Astrocyte of the cerebellum (primary cell): ENCODE measurements around the gene RNF19B.
"Not testable (repeated sequence)": the region's sequence is repeated elsewhere in the genome, so short reads cannot be mapped to it uniquely, and the experiment has no call there.

ENCODE experiments used
- DNase-seq: peaks from one replicate; pipeline ENCODE4 v3.0.0-alpha.2; 2011; ENCODE audit warnings: low read depth
- H3K4me3 ChIP-seq: 2 replicates; pipeline ENCODE4 v1.5.1; 2011; ENCODE audit warnings: mild to moderate bottlenecking, low read depth, low read length, moderate library complexity
- in situ Hi-C: cut with HindIII; loops from 2 replicates; pipeline ENCODE4 v1.10.0; 2017; ENCODE audit warnings: low sequenced_read_pairs
- TF ChIP-seq, protein P1 (sequence below): IDR thresholded peaks from 2 replicates; pipeline ENCODE4 v1.5.1; 2012; ENCODE audit warnings: low read length, low read depth, moderate library complexity, mild to moderate bottlenecking; ENCODE audit errors: missing control alignments

RNF19B gene

DNA sequence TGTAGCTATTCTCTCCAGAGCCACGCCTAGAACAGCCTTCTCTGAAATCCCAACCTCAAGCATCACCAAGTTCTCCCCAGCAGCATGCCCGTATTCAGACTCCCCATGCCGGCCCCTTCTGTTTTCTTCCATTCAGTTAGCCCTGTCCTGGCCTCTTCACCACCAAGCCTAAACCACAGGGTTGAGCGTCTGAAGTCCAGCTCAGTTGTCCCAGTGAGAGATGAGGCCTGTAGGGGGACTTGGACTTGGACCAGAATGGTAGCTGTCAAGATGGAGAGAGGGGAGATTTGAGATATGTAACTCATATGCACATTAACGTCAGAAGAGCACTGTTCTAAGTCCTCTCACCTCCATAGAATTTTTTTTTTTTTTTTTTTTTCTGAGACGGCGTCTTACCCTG is 58.0 kb downstream of the RNF19B start:
- H3K4me3 ChIP-seq, result no peak overlapping the region
- no peak for DNase-seq
- in situ Hi-C loops, result no loop called here
- TF ChIP-seq, protein P1, sequence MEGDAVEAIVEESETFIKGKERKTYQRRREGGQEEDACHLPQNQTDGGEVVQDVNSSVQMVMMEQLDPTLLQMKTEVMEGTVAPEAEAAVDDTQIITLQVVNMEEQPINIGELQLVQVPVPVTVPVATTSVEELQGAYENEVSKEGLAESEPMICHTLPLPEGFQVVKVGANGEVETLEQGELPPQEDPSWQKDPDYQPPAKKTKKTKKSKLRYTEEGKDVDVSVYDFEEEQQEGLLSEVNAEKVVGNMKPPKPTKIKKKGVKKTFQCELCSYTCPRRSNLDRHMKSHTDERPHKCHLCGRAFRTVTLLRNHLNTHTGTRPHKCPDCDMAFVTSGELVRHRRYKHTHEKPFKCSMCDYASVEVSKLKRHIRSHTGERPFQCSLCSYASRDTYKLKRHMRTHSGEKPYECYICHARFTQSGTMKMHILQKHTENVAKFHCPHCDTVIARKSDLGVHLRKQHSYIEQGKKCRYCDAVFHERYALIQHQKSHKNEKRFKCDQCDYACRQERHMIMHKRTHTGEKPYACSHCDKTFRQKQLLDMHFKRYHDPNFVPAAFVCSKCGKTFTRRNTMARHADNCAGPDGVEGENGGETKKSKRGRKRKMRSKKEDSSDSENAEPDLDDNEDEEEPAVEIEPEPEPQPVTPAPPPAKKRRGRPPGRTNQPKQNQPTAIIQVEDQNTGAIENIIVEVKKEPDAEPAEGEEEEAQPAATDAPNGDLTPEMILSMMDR, result no peak

DNA sequence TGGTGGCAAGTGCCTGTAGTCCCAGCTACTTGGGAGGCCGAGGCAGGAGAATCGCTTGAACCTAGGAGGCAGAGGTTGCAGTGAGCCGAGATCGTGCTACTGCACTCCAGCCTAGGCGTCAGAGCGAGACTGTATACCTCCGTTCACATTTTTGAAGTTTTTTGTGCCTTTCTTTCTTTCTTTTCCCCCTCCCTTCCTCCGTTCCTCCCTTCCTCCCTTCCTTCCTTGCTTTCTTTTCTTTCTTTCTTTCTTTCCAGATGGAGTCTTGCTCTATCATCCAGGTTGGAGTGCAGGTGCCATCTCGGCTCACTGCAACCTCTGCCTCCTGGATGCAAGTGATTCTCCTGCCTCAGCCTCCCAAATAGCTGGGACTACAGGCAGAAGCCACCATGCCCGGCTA is 59.0 kb downstream of the RNF19B start:
- DNase-seq, in situ Hi-C loops, H3K4me3 ChIP-seq: not testable (repeated sequence)

DNA sequence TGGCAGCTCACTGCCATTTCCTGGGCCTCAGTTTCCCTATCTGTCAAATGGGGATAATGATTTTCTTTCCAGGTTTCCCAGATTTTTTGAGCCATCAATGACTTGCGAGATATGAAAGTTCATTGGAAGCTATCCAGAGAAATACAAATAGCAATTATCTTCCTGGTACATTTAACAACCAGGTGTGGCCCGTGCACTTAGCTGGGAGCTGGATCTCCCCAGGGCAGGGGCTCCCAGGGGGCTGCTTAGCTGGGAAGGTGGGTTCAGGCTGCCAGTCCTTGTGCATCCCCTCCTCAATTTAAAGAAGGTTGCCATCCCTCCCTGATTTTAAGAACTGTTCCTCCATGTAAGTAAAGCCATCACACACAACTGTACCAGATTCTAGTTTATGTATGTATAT is 59.8 kb downstream of the RNF19B start:
- TF ChIP-seq, protein P1, result no peak
- in situ Hi-C loops, result no loop called here
- DNase-seq, result no peak
- no peak overlapping the region for H3K4me3 ChIP-seq

DNA sequence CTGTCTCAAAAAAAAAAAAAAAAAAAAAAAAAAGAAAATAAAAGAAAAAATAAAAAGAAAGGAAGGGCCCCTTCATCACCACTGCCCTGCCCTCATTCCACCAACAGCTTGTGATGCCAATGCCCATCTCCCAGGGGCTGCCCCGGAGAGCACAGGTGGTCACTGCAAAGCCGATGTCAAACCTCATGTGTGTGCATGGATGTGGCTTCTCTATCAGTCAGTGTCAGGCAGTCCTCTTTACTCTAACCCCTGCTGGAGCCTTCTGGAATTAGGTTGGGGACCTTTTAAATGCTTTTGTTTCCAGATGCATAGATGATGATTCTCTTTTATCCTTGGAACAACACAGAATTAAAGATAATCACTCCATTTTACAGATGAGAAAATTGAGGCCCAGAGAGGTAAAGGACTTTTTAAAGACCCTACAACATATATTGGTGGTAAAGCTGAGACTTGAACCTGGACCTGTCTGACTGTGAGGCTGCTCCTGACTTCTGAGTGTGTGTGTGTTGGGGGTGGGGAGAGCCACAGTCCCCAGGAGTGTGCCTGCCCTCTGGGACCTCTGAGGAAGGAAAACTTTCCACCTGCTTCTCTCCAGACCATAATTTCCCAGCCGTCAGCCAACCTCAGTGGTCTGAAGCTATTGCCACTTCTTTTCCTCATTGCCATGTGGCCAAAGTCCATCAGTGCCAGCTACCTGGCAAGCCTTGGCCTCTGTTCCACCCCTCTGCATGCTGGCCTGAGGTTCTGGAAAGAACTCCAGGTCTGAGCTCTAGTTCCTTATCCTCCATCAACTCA is 60.4 kb downstream of the RNF19B start:
- no peak for DNase-seq
- TF ChIP-seq, protein P1, result no peak
- no peak overlapping the region for H3K4me3 ChIP-seq
- in situ Hi-C loops, result no loop called here

DNA sequence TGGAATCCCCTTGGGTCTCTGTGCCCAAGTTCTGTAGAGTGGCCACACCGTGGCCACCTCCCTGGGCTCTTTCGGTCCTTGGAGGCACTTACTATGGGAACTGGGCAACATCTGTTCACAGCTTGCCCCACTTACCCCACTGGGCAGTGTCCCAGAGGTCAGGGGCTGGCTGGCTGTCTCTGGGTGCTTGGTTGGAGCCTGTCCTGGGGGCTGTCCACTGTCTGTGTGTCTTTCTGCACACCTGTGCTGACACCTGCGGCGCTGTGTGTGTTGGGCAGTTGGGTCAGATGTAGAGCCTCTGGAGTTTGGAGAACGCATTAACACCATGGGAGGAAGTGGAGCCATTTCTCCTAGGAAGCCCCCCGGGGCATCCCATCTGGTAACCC is 62.1 kb downstream of the RNF19B start:
- TF ChIP-seq, protein P1, result no peak
- no peak for DNase-seq
- in situ Hi-C loops, result no loop called here
- H3K4me3 ChIP-seq, result no peak overlapping the region

DNA sequence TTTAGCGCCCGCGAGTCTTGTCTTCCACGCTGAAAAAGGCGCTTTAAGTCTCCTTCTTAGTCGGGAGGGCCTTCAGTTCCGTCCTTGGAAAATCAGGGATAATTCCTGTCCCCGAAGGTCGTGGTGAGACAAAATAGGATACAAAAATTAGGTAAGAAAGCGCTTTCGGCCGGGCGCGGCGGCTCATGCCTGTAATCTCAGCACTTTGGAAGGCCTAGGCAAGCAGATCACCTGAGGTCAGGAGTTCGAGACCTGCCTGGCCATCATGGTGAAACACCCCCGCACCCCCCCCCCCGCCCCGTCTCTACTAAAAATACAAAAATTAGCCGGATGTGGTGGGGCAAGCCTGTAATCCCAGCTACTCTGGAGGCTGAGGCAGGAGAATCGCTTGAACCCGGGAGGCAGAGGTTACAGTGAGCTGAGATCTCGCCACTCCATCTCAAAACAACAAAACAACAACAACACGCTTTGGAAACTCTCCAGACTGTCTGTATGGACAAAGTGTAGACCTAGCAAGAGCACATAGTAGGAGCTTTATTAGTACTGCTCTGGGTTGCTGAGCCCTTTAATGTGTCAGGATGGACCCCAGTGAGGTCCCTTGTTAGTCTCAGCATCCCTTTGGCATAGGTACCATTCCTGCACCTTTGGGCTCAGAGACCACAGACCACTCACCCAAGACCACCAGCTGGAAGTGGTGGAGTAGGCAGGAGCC is 62.6 kb downstream of the RNF19B start:
- peak overlapping the region; percentile 50 for H3K4me3 ChIP-seq
- in situ Hi-C loops, result no loop called here
- DNase-seq, result no peak
- TF ChIP-seq, protein P1, result no peak

DNA sequence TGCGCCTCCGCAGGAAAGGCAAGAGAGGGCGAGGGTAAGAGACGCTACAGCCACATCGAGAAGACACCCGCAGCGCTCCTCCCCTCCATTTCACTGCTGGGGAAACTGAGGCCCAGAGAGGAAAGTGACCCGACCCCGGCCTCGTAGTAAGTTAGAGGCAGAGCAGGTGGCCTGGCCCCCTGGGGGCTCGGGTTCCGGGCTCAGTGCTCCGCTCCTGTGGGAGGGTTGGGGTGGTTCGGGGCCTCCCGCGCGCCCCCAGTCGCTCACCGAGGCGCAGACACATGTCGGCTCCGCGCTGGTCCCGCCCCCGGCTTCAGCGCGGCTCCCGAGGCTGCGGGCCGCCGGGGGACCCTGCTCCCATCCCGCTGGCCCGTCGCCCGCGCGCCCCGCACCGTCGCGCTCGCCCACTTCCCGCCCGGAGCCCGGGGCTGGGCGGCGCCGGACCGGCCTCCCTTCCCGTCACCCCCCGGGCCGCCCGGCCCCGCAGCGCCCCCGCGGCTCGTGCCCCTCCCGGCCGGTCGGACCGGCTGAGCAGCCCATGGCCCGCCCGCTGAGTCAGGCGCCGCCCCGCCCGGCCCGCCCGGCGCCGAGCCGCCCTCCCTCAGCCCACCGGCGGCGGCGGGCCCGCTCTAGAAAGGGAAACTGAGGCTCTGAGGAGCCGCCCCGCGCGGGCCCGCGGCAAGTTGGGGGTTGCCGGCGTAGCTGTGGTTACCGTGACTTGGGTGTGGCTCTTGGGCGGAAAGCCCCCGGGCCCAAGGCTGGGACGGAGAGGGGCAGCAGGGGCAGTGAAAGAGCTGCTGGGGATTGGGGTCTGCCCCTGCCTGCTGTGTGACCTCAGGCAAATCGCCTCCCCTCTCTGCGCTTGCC is 63.4 kb downstream of the RNF19B start, which contains the start of gene TMEM54:
Gene TMEM54, minus strand, starts transcription at position 434 of the 867 bp plus-strand sequence. Its CDS starts 151 bp downstream, at position 283.
- TF ChIP-seq, protein P1, result no peak
- DNase-seq, result no peak
- in situ Hi-C loops, result no loop called here
- H3K4me3 ChIP-seq, result peak within 1 kb of the TSS; percentile 50
